Endothelial cell of umbilical vein (primary cell): ENCODE data around the gene TMEM38A. TPM values are rescaled to one million over a fixed set of nuclear protein-coding genes. Genes with fewer than 3 reads are reported as not detected.

Source experiments
- BruUV-seq: library from RNA; stranded (reverse); fragments of 400-500 nt; replicated peaks from 2 replicates; lab custom pipeline; 2021; lab: Mats Ljungman, UMichigan
- CTCF ChIA-PET: fragments of 300-600, 350-600 bp; sonication (Branson Sonifier 250); formaldehyde crosslinking; loops from one replicate; lab custom pipeline; 2021; ENCODE audit warnings: antibody characterized with exemption, inconsistent platforms; lab: Charles Lee
- POLR2A ChIA-PET: fragments of 300-600, 350-600 bp; sonication (Branson Sonifier 250); formaldehyde crosslinking; loops from one replicate; lab custom pipeline; 2021; ENCODE audit warnings: antibody characterized with exemption, inconsistent platforms; lab: Charles Lee
- DNase-seq: peaks from one replicate; pipeline ENCODE4 v3.0.0-alpha.2; 2011; ENCODE audit warnings: low read depth, low spot score
- FAIRE-seq: peaks from 2 replicates; lab custom pipeline; 2011; peaks lifted over from hg19 to GRCh38; lab: Jason Lieb, UNC
- H2AFZ ChIP-seq: 2 replicates; pipeline ENCODE4 v1.6.0; 2012; ENCODE audit warnings: low read depth, low read length, control low read depth, inconsistent platforms
- H3K27ac ChIP-seq: 2 replicates; pipeline ENCODE4 v1.5.1; 2011; ENCODE audit warnings: low read depth, mild to moderate bottlenecking, control low read depth, low read length, moderate library complexity; ENCODE audit not compliant: insufficient read depth
- H3K27me3 ChIP-seq, 2 experiments: 2 replicates each; pipeline versions ENCODE4 v1.6.0 to v1.6.1; 2011; ENCODE audit warnings: low read length in 2 of 2, mixed read lengths in 1 of 2; ENCODE audit not compliant: control insufficient read depth in 2 of 2, insufficient read depth in 2 of 2
- H3K36me3 ChIP-seq, 2 experiments: 2 replicates in 1 of 2; 3 replicates in 1 of 2; pipeline ENCODE4 v1.5.1; 2011; ENCODE audit warnings: low read length in 2 of 2, mild to moderate bottlenecking in 1 of 2, moderate library complexity in 1 of 2; ENCODE audit not compliant: control insufficient read depth in 2 of 2, insufficient read depth in 2 of 2; ENCODE audit errors: extremely low read depth in 1 of 2
- H3K4me1 ChIP-seq: 3 replicates; pipeline ENCODE4 v1.5.1; 2011; ENCODE audit warnings: mild to moderate bottlenecking, low read length; ENCODE audit not compliant: control insufficient read depth, insufficient read depth; ENCODE audit errors: extremely low read depth
- H3K4me2 ChIP-seq: 2 replicates; pipeline ENCODE4 v1.6.1; 2011; ENCODE audit warnings: low read length, control low read depth, mixed read lengths; ENCODE audit not compliant: insufficient read depth
- H3K4me3 ChIP-seq, 3 experiments: fragments of 200-600 bp in 1 of 3; sonication (generic), shearing (Covaris generic) in 1 of 3; replicated peaks in 1 of 3; 2 replicates each; pipeline ENCODE4 v1.5.1; 2011 to 2016; ENCODE audit warnings: control low read depth in 3 of 3, low read length in 3 of 3, mild to moderate bottlenecking in 2 of 3, inconsistent platforms in 1 of 3, low read depth in 1 of 3, moderate library complexity in 1 of 3; ENCODE audit not compliant: insufficient read depth in 1 of 3
- H3K79me2 ChIP-seq: 2 replicates; pipeline ENCODE4 v1.6.0; 2012; ENCODE audit warnings: low read length, inconsistent platforms; ENCODE audit not compliant: control insufficient read depth, insufficient read depth
- H3K9ac ChIP-seq: replicated peaks from 2 replicates; pipeline ENCODE3; 2011; ENCODE audit warnings: low read length, control low read depth; ENCODE audit not compliant: insufficient read depth; ENCODE audit errors: extremely low read depth
- H3K9me1 ChIP-seq: replicated peaks from 3 replicates; pipeline ENCODE4 v1.6.0; 2011; ENCODE audit warnings: mild to moderate bottlenecking, low read length; ENCODE audit not compliant: control insufficient read depth, insufficient read depth; ENCODE audit errors: extremely low read depth
- H3K9me3 ChIP-seq: replicated peaks from 2 replicates; pipeline ENCODE4 v1.5.1; 2012; ENCODE audit warnings: low read length, inconsistent platforms; ENCODE audit not compliant: control insufficient read depth, insufficient read depth
- H4K20me1 ChIP-seq: replicated peaks from 2 replicates; pipeline ENCODE3; 2011; ENCODE audit warnings: mild to moderate bottlenecking, low read length; ENCODE audit not compliant: control insufficient read depth, insufficient read depth; ENCODE audit errors: extremely low read depth
- EZH2 ChIP-seq: IDR thresholded peaks from 2 replicates; pipeline ENCODE4 v1.6.1; 2012; ENCODE audit warnings: borderline replicate concordance, low read depth, mild to moderate bottlenecking, moderate library complexity, low read length, inconsistent platforms; ENCODE audit not compliant: severe bottlenecking
- FOS ChIP-seq: IDR thresholded peaks from 2 replicates; pipeline ENCODE4 v1.6.1; 2011; ENCODE audit warnings: mild to moderate bottlenecking, low read length, moderate library complexity, borderline replicate concordance; ENCODE audit not compliant: insufficient read depth
- GATA2 ChIP-seq: IDR thresholded peaks from 2 replicates; pipeline ENCODE4 v1.7.0; 2011; ENCODE audit warnings: low read depth, mild to moderate bottlenecking, moderate library complexity, mixed read lengths, low read length; ENCODE audit not compliant: insufficient read length, insufficient read depth
- JUN ChIP-seq: IDR thresholded peaks from 2 replicates; pipeline ENCODE4 v1.6.1; 2011; ENCODE audit warnings: borderline replicate concordance, low read depth; ENCODE audit not compliant: insufficient read length, insufficient read depth
- MYC ChIP-seq: IDR thresholded peaks from one replicate; pipeline ENCODE4 v1.6.1; 2011; ENCODE audit warnings: mild to moderate bottlenecking, low read depth, low read length
- POLR2A ChIP-seq: IDR thresholded peaks from 2 replicates; pipeline ENCODE4 v1.6.1; 2012; ENCODE audit warnings: low read depth, mild to moderate bottlenecking, control low read depth, low read length
- POLR2AphosphoS5 ChIP-seq: IDR thresholded peaks from 2 replicates; pipeline ENCODE4 v1.6.1; 2012; ENCODE audit warnings: low read depth, mild to moderate bottlenecking, control low read depth, low read length, moderate library complexity; ENCODE audit not compliant: insufficient read depth
- dilution Hi-C: fragments of 300-500 bp; cut with MboI; formaldehyde crosslinking; loops from one replicate; pipeline ENCODE4 v1.15.0; 2019; ENCODE audit warnings: low sequenced_read_pairs; ENCODE audit not compliant: extremely low pct_ligation_motif_present
- intact Hi-C: fragments of 100-400 bp; cut with micrococcal nuclease; formaldehyde crosslinking; loops from one replicate; pipeline ENCODE4 v1.10.0; 2022
- polyA plus RNA-seq, 4 experiments: library from polyadenylated mRNA; depleted of rRNA in 3 of 4; stranded (reverse) in 3 of 4; unstranded in 1 of 4; fragments of >200 nt; gene quantifications; 2 replicates each; pipeline versions ENCODE4 v1.2.1 to v1.2.3, GENCODE V29; 2011 to 2012; ENCODE audit warnings: missing spikeins in 1 of 4
- total RNA-seq: library from RNA; stranded (reverse); gene quantifications from 2 replicates; pipeline ENCODE4 v1.2.3, GENCODE V29; 2021
- TF ChIP-seq, protein P1 (sequence below): IDR thresholded peaks from 2 replicates; pipeline ENCODE4 v1.6.1; 2011; ENCODE audit not compliant: insufficient read depth, insufficient read length
- TF ChIP-seq, protein P2 (sequence below), 2 donors: IDR thresholded peaks; 1 replicate in 1 of 2; 2 replicates in 1 of 2; pipeline ENCODE4 v1.5.1; 2011; ENCODE audit warnings: low read length in 2 of 2, mild to moderate bottlenecking in 2 of 2, moderate library complexity in 2 of 2, control low read depth in 1 of 2, inconsistent platforms in 1 of 2, low read depth in 1 of 2; ENCODE audit not compliant: insufficient read depth in 1 of 2; ENCODE audit errors: extremely low read depth in 1 of 2

The TMEM38A gene
- total and polyA plus RNA-seq, 2 donors (not counting 3 experiments of a cell fraction or from before 2014, with no cell fraction given): 1.6 TPM

DNA sequence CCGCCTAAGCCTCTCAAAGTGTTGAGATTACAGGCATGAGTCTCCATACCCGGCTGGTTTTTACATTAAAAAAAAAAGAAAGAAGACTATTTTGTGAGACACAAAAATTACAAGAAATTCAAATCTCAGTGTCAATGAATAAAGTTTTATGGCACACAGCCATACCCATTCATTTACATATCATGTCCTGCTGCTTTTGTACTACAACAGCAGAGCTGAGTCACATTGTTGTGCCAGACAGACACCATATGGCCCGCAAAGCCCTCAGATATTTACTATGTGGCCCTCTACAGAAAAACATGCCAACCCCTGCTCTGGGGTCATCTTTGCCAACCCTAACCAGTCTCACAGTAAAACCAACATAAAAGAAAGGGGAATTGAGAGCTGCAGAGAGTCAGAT is 6.3 kb upstream of the TMEM38A start:
- intact Hi-C loops: no loop called here
- ChIA-PET CTCF (no interaction called here), POLR2A (no interaction called here)
- peaks cover 27% of the 10 kb centered on the region for H3K79me2 ChIP-seq
- H3K4me1 ChIP-seq: peaks cover 7% of the 10 kb centered on the region
- H3K4me3 ChIP-seq: no peak overlapping the region
- no peak overlapping the region for H3K9ac ChIP-seq
- BruUV-seq: no TSS peak
- FAIRE-seq (no peak), DNase-seq (no peak)
- H3K4me2 ChIP-seq: no peak overlapping the region
- H2AFZ ChIP-seq: no peak overlapping the region
- no peaks in the 10 kb centered on the region for H3K9me3 ChIP-seq
- no peak overlapping the region for H3K27ac ChIP-seq
- no peaks in the 10 kb centered on the region for H3K9me1 ChIP-seq
- TF ChIP-seq GATA2 (no peak), EZH2 (no peak), JUN (no peak), POLR2AphosphoS5 (no peak), POLR2A (no peak), MYC (no peak), FOS (no peak)
- TF ChIP-seq, protein P1, sequence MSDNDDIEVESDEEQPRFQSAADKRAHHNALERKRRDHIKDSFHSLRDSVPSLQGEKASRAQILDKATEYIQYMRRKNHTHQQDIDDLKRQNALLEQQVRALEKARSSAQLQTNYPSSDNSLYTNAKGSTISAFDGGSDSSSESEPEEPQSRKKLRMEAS: no peak
- TF ChIP-seq, protein P2, sequence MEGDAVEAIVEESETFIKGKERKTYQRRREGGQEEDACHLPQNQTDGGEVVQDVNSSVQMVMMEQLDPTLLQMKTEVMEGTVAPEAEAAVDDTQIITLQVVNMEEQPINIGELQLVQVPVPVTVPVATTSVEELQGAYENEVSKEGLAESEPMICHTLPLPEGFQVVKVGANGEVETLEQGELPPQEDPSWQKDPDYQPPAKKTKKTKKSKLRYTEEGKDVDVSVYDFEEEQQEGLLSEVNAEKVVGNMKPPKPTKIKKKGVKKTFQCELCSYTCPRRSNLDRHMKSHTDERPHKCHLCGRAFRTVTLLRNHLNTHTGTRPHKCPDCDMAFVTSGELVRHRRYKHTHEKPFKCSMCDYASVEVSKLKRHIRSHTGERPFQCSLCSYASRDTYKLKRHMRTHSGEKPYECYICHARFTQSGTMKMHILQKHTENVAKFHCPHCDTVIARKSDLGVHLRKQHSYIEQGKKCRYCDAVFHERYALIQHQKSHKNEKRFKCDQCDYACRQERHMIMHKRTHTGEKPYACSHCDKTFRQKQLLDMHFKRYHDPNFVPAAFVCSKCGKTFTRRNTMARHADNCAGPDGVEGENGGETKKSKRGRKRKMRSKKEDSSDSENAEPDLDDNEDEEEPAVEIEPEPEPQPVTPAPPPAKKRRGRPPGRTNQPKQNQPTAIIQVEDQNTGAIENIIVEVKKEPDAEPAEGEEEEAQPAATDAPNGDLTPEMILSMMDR (IDR thresholded peaks at IDR 0.05; ENCODE audit: extremely low read depth in 1 of 2, insufficient read depth in 1 of 2, low read depth in 1 of 2, low read length in 2 of 2): no peak
- H4K20me1 ChIP-seq: peaks cover 2% of the 10 kb centered on the region
- H3K36me3 ChIP-seq: peaks cover 14 to 29% of the 10 kb centered on the region in 2 experiments
- dilution Hi-C loops: no loop called here
- no peaks in the 10 kb centered on the region for H3K27me3 ChIP-seq
